Islet precursor cell (in vitro differentiated cells): ENCODE data around the gene CTBP2.
"Not testable (repeated sequence)": the region's sequence is repeated elsewhere in the genome, so short reads cannot be mapped to it uniquely, and the experiment has no call there.

ENCODE experiments used
- DNase-seq: peaks from one replicate; pipeline ENCODE4 v3.0.0-alpha.2; 2018

The CTBP2 gene

GRCh38 chr10:125186431-125187170 lies 26.2 kb upstream of the CTBP2 start:
- DNase-seq = no peak

- not testable (repeated sequence) for DNase-seq
Measured at GRCh38 chr10:125179107-125179506, 18.7 kb upstream of the CTBP2 start.

DNA sequence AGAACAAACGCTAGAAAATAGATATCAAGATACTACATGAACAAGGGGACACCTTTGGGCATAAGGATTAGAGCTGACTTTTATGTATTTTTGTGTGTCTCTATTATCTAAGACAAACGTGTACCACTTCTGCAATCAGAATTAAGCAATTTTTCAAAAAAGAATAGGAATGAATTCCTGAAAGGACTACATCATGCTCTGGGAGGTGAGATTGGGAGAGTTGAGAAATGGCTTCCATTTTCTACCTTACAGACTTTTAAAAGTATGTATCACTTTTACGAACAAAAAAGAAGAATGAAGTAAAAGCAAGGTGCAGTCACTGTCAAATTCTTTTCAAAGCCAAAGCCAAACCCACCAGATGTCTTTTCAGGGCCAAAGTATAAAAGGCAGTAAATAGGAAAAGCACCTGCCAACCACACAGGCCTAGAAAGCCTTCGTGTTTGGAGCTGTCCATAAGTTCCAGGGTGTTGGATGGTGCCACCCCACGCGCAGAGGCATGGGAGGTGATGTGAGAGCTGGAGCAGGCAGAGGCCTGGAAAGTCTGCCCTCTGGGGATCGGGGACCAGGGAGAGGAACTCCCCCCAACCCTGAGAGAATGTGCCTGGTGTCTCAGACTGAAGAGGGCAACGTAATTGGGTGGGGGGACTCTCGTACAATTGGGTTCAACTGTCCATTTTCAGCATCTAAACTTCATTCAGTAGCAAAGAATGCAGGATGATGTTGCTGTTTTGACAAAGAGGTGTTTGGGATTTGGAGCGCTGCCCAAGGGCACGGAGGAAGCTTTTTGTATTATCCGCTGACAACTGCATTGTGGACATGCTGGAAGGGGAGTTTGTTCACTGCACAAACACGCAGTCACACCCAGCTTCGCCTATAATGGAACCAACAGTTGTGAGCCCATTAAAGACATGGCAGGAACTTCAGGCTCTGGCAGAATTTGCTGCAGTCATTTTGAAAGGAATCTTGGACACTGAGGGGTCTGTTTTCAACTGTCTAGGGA lies 17.6 kb upstream of the CTBP2 start:
- DNase-seq = no peak

GRCh38 chr10:125175807-125176206 lies 15.4 kb upstream of the CTBP2 start:
- DNase-seq = no peak

GRCh38 chr10:125174360-125174759 lies 14.0 kb upstream of the CTBP2 start:
- DNase-seq = no peak

GRCh38 chr10:125172694-125173093 lies 12.3 kb upstream of the CTBP2 start:
- DNase-seq = no peak

DNA sequence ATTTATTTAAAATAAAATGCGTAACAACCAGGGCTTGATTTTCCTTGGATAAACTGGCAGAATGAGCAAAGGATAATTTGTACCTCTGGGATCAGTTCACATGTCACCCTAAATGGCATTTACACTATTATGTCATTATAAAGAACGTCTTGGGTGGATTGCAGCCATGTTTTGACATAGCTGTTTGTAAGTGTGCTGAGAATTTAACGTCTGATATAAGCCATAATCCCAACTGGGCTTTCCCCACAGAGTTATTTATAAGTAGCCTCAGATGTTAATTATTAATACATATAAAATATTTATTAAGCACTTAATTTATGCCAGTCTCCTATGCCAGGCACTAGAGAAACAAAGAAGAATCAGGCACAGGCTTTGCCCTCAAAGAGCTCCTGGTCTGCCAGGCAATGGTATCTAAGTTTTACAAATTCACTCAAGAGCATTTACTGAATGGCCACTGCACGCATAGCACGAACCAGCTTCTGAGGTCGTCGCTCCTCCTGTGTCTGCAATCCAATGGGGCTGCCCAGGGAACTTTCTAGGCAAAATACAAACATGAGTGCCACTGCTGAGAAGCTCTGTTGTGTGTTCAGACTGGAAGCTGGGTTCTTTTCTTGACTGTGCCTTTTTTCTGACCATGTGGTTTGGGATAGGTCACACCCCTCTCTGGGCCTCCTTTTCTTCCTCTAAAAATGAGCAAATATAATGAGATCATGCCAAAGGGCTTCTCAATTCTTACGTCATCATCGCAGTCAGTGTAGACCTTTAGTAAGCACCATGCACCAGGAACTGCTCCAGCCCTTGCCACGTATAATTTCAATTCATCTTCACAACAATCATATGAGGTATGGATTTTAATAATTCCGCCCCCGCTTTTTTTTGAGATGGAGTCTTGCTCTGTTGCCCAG lies 11.3 kb upstream of the CTBP2 start:
- no peak for DNase-seq

DNA sequence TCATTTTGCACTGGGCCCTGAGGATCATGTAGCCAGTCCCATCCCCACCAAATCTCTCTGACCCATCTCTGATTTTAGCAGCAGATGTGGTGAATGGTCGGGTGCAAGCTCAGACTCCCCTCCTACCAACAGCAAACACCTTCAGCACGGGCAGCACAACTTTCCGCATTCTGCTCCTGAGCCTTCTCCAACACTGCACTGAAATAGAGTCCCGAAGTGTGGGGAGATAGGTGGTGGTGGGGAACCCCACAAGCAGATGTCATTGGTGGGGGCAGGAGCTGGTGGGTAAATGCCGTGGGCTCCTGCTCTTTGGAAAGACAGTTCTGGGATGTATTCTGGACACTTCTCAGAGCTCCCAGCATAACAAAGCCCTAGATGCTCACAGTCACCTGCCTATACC lies 9.6 kb upstream of the CTBP2 start:
- DNase-seq = no peak

- DNase-seq = no peak
Measured at GRCh38 chr10:125169279-125169678, 8.9 kb upstream of the CTBP2 start.

- DNase-seq = no peak
Measured at GRCh38 chr10:125166658-125167057, 6.3 kb upstream of the CTBP2 start.

DNA sequence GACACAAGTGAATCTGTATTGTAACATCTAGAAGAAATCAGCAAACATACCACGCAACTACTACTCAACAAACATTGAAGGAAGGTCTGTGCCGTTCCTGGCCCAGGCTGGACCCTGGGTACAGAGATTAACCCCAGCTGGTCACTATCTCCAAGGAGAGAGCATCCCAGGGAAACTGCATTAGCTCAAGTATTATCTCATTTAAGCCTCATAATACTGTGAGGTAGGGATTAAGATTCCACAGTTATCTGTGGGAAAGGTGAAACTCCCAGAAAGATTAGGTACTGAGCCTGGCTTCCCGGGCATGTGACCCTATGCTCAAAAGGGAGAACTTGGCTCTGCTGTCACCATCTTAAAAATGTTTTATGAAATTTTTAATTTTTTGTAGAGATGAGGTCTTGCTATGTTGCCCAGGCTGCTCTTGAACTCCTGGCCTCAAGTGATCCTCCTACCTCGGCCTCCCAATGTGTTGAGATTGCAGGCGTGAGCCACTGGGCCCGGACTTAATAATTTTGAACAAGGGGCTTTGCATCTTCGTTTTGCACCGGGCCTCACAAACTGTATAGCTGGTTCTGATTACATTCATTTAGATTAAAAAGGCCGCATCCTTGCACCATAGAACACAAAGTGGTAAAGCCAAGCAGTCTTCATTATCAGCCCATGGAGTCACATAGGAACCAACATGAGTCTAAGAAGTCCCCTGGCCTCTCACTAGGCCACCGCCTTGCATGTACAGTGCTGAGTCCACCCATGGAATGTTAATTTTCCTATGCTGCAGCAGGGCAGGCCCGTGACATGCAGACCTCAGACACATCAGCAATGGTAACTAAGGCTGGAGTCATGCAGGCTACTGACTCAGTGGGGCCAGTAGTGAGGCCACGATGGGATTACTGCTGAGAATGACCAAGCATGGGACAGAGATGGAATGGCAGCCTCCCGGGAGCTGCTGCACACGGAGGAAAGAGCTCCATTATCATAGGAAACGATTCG lies 5.5 kb upstream of the CTBP2 start:
- DNase-seq = peak; percentile 46

- no peak for DNase-seq
Measured at GRCh38 chr10:125164421-125164820, 4.1 kb upstream of the CTBP2 start.

DNA sequence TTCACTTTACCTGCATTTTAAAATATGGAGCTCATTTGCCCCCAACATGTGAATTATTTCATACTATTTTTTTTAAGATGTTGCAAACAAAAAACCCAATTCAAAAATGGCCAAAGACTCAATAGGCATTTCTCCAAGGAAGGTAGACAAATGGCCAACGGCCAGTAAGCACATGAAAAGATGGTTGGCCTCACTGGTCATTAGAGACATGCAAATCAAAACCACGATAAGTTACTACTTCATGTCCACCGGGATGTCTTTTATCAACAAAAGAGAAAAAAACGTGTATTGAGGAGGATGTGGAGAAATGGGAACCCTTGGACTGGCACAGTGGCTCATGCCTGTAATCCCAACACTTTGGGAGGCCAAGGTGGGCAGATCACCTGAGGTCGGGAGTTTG lies 3.4 kb upstream of the CTBP2 start:
- DNase-seq = no peak

- not testable (repeated sequence) for DNase-seq
Measured at GRCh38 chr10:125163312-125163711, 2.9 kb upstream of the CTBP2 start.

DNA sequence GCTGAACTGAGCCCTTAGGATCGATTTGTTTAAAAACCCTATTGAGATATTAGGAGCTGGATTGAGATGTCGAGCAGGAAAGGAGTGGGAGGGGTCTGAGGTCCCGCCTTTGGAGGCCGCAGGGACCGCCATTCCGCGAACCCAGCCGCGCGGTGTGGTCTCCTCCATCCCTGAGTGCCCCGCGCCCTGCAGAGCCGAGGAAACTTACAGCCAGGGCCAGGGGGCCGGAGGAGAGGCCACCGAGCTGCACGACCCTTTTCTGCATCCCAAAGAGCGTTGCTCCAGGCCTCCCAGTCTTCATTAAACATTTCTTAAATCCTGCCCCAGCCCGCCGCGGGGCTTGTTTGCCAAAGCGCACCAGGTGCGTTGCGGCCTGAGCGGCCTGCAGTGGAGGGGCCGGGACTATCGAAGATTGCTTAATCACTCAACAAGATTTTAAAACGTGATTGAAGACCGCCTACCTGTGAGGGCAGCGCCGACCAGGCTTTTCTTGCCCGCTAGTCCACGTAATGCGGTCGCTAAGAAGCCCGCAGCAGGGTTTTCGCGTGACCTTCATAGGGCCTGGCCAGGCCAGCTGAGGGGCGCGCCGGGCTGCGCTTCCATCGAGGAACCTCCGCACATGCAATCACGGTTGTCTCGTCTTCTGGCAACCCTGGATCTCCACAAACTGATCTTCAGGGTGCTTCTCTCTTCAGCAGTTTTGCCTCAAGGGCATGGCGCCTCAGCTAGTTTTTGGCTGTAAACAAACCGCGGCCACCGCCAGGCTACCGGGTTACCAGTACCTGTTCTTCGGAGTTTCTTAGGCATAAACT lies 2.0 kb upstream of the CTBP2 start:
- peak; percentile 69 for DNase-seq

DNA sequence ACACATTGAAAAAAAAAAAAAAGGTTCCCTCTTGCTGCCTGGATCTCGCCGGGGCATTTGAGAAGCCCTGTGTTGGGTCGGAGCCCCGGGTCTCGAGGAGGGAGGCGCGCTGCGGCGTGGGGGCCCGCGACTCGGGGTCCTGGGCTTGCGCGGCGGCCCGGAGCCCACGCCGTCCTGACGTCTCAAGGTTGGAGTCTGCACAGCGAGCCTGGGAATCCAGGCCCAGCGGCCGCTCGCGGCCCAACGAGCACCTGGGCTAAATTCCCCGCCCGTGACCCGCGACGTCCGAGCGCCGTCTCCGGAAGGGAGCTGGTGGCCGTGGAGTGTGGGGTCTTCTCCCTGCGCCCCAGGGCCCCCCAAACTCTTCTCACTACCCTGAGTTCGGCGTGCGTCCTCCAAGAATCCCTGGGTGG lies 1.4 kb upstream of the CTBP2 start:
- DNase-seq = peak; percentile 70

DNA sequence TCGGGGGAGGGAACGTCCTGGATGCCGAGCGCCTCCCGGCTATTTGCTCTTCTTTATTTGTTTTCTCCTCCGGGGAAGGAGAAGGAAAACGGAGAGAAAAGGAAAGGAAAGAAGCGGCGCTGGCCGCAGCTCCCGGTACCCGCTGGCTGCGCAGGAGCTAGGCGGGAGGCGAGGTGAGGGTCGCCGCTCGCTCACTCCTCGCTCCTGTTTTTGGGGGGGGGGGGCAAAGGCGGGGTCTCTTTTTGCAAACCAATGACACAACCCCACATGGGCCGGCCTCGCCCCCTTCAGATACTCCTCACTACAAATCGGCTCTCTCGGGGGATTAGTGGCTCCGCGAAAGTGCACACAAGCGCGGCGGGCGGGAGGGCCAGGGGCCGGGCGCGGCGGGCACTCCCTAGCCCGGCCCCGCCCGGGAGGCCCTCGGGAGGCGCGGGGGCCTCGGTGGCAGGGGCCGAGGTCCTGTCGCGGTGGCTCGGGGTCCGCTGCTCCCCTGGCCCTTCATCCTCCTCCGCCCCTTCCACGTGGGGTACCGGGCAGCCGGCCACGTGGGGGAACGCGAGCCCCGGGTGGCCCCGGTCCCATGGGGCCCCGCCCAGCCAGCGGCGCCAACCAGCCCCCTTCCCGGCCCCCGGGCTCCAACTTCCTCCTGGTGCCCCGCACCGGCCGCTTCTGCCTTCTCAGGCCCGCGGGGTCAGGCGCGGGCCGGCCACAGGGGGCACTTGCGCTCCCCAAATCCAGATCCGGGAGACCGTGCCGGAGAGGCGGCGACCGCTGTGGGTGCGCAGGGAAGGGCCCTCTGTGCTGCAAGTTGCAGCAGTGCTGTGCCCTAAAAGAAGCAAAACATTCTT lies 718 bp upstream of the CTBP2 start:
- DNase-seq = peak; percentile 95

DNA sequence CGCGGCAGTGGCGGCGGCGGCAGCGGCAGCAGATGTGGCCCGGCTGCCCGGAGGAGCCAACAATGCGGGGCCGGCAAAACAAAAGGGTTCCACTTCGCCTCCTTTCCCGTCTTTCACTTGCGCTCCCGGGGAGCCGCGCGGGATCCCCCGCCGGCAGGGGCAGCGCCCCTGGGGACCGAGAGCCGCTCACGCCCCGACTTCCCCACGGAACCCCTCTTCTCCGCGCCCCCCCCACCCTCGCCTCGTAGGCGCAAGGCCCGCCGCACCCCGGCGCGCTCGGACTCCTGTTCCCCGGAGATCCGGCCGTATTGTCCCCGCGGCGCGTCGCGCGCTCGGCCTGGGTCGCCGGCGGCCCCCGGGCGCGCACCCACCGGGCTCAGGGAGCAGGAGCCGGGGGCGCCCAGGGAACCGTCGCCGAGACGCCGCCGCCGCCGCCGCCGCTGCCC lies 854 bp downstream of the CTBP2 start:
- DNase-seq = peak; percentile 51
